HG03108 (cell line): ENCODE data around the gene NR3C2.

Experiments
- ATAC-seq: cut with Tn5 transposase; IDR thresholded peaks from one replicate; pipeline ENCODE4 v1.9.1; 2021; ENCODE audit warnings: moderate library complexity; ENCODE audit not compliant: unreplicated experiment

The NR3C2 gene

DNA sequence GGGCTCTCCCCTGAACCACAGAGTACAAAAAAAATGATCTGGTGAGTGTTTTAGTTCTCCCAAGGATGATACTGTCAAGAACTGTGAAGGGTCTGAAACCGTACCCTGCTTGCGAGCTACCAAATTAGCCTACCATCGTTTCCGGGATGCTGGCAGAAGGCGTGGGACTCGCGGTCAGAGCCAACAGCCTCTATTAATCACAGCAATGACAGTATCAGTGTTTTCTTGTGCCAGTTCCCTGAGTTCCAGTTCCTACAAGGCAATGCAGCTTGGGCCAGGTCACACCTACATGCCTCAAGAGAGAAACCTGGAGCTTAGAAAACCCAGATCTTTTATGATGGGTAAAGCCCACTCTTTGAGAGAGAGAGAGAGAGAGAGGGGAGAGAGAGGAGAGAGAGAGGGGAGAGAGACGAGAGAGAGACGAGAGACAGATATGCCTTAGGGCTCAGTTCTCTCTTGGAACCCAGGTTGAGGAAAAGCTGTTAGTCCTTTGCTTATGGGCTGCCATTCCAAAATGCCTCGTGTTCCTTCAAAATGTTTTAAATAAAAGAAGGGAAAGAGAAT lies 382.5 kb downstream of the NR3C2 start:
- no peak for ATAC-seq

DNA sequence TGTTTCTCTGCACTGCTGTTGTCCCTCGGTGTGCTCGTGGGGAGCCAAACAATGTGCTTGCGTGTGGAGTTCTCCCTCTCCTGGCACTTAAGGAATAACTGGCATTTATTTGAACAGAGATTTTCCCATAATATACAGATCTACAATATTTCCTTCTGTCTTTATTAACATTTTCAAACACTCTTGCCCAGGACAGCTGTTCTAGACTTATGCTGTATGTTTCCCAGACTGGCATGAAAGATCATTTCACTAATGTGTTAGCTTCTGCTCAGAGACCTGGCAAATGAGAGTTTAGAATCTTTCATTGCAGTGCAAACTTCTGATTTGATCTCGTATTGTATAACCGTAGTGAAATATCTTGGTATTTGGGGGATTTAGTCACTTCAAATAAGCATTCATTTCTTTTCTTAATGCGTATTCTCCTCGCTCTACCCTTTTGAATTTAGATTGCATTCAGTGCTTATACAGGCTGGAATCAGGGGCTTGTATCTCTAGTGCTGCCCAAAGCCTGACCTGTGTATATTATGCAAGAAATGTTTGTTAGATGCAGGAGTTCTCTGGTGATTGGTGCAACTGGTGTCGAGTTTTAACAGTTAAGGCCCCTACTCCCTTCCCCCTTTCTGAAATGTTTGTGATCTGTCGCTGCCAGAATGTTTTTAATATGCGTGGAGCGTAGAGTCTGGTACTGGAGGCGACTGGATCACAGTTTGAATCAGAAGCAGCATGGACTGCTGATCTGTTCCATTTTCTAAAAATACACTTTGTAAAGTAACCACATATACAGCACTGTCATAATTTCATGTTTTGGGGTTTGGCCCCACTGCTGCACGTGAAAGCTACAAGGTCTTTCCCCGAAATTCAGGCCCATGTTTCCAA lies 384.0 kb downstream of the NR3C2 start:
- no peak for ATAC-seq

GRCh38 chr4:148057516-148057915 lies 384.7 kb downstream of the NR3C2 start:
- ATAC-seq = peak; percentile 41

- peak; percentile 77 for ATAC-seq
Measured at GRCh38 chr4:148056879-148057278, 385.3 kb downstream of the NR3C2 start.

DNA sequence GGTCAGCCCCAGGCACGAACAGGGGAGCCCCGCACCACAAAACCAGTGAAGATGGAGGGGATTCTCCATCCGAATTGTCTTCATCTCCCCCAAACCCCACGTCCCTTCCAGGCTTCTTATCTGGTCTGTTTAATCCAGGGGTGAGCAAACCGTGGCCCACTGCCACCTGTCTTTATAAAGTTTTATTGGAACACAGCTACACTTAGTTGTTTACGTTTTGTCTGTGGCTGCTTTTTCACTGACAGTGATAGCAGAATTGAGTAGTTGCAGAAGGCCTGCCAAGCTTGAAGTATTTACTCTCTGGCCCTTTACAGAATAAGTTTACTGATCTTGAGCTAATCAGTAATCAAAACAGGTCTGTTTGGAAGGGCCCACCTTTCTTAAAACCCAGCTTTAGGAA lies 386.4 kb downstream of the NR3C2 start:
- peak; percentile 27 for ATAC-seq

DNA sequence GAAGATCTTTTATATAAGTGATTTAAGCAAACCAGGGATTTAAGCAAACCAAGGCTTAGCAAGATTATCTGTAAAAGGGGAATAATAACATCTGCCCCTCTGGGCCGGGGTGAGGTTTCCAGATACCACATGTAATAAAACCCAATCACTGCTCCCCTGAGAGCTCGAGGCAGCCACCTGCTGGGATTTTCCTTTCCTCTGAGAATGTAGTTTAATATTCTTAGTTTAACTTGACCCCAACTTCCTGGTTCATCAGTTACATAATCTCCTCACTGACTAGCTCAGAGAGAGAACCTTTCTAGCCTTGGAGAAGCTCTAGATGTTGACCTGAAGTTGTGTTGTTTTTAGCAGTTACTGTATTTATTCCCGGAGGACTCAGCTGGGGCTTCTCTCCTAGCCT lies 387.9 kb downstream of the NR3C2 start:
- ATAC-seq = no peak

GRCh38 chr4:148053298-148054003 lies 388.8 kb downstream of the NR3C2 start:
- no peak for ATAC-seq

- ATAC-seq = no peak
Measured at GRCh38 chr4:148052448-148052847, 389.8 kb downstream of the NR3C2 start.

- no peak for ATAC-seq
Measured at GRCh38 chr4:148051403-148051802, 390.8 kb downstream of the NR3C2 start.

- ATAC-seq = no peak
Measured at GRCh38 chr4:148048598-148048997, 393.6 kb downstream of the NR3C2 start.

DNA sequence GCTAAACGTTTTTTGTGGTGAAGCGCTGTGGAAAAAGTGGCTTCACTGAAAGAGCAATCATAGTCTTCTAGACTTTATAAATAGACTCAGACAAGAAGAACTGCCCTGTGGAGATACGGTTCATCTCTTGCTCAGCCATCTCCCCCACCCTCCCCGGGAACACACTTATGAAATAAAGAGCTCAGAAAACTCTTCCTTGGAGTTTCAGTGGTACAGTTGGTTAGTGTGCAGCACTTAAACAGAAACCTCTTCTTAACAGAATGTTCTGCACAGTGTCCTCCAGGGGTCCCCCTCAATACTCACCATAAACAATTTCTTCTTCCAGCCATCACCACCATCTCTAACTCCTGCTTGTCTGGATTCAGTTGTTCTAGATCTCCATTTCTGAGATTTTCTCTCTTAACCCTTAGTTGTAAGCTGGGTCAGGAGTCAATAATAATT lies 397.3 kb downstream of the NR3C2 start:
- peak; percentile 99 for ATAC-seq

GRCh38 chr4:148044089-148044911 lies 397.9 kb downstream of the NR3C2 start:
- ATAC-seq = peak; percentile 6

GRCh38 chr4:148041606-148042329 lies 400.4 kb downstream of the NR3C2 start:
- no peak for ATAC-seq

DNA sequence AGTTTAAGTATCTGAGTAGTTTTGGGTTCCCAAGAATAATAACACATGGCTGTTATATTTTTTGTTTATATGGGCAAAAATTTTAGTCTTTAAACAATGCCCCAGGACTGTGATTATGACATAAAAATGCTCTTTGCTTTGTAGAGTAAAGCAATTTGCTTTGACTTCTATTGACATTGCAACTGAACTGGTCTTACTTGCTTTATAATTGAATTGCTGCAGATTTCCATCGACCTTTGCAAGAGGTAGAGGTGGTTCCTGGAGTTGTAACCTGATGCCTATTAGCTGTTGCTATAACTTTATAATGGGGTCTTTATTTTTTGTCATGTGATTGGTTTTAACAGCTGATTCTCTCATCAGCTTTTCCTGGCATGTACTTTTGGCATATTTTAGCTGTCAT lies 407.4 kb downstream of the NR3C2 start:
- ATAC-seq = no peak

GRCh38 chr4:148030193-148030873 lies 411.9 kb downstream of the NR3C2 start:
- ATAC-seq = no peak

DNA sequence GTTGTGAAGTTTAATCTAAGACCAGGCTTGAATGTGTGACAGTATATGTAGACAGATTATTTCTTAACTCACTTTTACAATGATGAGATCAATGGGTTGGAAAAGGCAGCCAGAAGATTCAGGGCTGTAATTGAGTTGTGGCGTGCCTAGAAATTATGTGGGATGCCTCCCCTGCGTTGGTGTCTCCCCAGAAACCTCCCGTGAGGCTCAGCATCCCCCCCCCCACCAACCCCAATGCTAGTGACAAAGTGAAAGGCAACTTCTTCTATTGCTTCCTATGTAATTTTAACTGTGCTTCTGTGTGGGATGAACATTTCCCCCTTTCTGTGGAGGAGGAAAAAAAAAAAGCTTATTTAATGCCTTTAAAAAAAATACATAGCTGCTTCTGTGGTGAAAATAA lies 412.4 kb downstream of the NR3C2 start:
- ATAC-seq = no peak
